Stimulated activated CD8-positive, alpha-beta memory T cell treated with anti-CD3 and anti-CD28 coated beads, Interleukin-4, amount 100 ng/mL, for 4 hours (primary cell): ENCODE measurements around the gene HPSE2.
"Not testable (repeated sequence)": the region's sequence is repeated elsewhere in the genome, so short reads cannot be mapped to it uniquely, and the experiment has no call there.

Experiments used
- DNase-seq, 2 donors: peaks; one replicate each; pipeline ENCODE4 v3.0.0-alpha.2; 2020; ENCODE audit warnings: low read depth in 2 of 2, low spot score in 1 of 2

HPSE2 gene

GRCh38 chr10:99235658-99236626, at the start of gene HPSE2:
Gene HPSE2, minus strand, starts transcription at chr10:99235852.
- no peak for DNase-seq

GRCh38 chr10:99280472-99280871, 44.8 kb upstream of the HPSE2 start:
- no peak for DNase-seq

- no peak for DNase-seq
These were observed 44.0 kb upstream of the HPSE2 start for GRCh38 chr10:99279626-99280111.

- no peak for DNase-seq
These were observed 41.3 kb upstream of the HPSE2 start for GRCh38 chr10:99276848-99277486.

- no peak for DNase-seq
These were observed 30.7 kb upstream of the HPSE2 start for GRCh38 chr10:99266383-99266782.

GRCh38 chr10:99248824-99249223, 13.2 kb upstream of the HPSE2 start:
- no peak for DNase-seq

GRCh38 chr10:99247893-99248292, 12.2 kb upstream of the HPSE2 start:
- not testable (repeated sequence) for DNase-seq

GRCh38 chr10:99236627-99237309, 1.1 kb upstream of the HPSE2 start:
- DNase-seq, result no peak

GRCh38 chr10:99234791-99235657, 628 bp downstream of the HPSE2 start:
- no peak for DNase-seq

GRCh38 chr10:99234041-99234790, 1.4 kb downstream of the HPSE2 start:
- DNase-seq, result no peak

- DNase-seq, result no peak
These were observed 2.0 kb downstream of the HPSE2 start for GRCh38 chr10:99233689-99234037.

GRCh38 chr10:99233000-99233688, 2.5 kb downstream of the HPSE2 start:
- no peak for DNase-seq

GRCh38 chr10:99232360-99232999, 3.2 kb downstream of the HPSE2 start:
- DNase-seq, result no peak

- DNase-seq, result no peak
These were observed 10.9 kb downstream of the HPSE2 start for GRCh38 chr10:99224766-99225165.

GRCh38 chr10:99207340-99207739, 28.3 kb downstream of the HPSE2 start:
- no peak for DNase-seq

GRCh38 chr10:99203310-99203709, 32.3 kb downstream of the HPSE2 start:
- no peak for DNase-seq

- no peak for DNase-seq
These were observed 62.7 kb downstream of the HPSE2 start for GRCh38 chr10:99172950-99173349.

GRCh38 chr10:99172128-99172738, 63.4 kb downstream of the HPSE2 start:
- DNase-seq, result no peak
